Measurements from ENCODE around the gene MEPE.

The MEPE gene

DNA sequence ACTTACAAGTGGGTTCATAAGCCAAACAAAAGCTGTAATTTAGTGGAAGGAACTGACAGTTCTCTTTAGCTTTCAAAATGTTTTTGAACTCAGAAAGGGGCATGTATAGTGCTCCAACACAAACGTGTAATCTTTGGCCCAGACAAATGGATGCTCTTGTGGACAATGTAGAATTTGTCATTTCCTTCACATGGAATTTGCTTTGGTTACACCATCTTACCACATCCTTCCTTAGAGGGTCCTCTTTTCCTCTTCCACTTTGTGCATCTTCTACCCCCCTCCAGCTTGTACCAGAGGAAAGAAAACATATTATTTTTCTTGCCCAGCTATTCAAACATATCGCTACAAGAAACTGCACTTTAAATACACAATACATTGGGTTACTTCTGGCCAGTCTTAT is 42.4 kb downstream of the MEPE start (continued):
- TF ChIP-seq, protein P1, sequence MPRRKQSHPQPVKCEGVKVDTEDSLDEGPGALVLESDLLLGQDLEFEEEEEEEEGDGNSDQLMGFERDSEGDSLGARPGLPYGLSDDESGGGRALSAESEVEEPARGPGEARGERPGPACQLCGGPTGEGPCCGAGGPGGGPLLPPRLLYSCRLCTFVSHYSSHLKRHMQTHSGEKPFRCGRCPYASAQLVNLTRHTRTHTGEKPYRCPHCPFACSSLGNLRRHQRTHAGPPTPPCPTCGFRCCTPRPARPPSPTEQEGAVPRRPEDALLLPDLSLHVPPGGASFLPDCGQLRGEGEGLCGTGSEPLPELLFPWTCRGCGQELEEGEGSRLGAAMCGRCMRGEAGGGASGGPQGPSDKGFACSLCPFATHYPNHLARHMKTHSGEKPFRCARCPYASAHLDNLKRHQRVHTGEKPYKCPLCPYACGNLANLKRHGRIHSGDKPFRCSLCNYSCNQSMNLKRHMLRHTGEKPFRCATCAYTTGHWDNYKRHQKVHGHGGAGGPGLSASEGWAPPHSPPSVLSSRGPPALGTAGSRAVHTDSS (tag by site-specific recombination; IDR thresholded peaks at IDR 0.05), result no peak
- no peak for TF ChIP-seq ZNF140 (tag by site-specific recombination; IDR thresholded peaks at IDR 0.05)
- no peak for TF ChIP-seq HOXA7 (CRISPR knock-in tag; IDR thresholded peaks at IDR 0.05; ENCODE audit: borderline replicate concordance)
- TF ChIP-seq ZNF600 (tag by site-specific recombination; IDR thresholded peaks at IDR 0.05), result no peak
- no peak for TF ChIP-seq ZNF830 (tag by site-specific recombination; IDR thresholded peaks at IDR 0.05; ENCODE audit: low read depth)
- TF ChIP-seq ZFP37 (tag by site-specific recombination; IDR thresholded peaks at IDR 0.05), result no peak

DNA sequence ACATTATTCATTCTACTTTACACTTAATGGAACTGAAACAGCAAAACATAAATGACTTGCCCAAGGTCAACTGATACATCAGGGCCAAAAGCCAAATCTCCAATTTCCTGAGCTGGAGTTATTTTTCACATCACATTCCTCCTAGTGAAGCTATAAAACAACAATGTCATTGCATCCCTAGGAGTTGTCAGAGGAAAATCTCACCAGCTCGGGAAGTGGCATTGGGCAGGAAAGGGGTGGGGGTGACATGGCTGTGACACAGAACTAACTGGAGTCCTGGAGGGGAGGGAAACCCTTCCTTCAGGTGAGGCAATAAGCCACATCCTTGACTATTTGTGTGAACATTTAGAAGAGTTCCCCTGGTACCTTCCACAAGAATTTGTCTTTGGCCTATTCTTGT is 47.3 kb downstream of the MEPE start:
- Histone ChIP-seq H3K36me3 (ENCODE audit: control insufficient read depth in 2 of 2, insufficient read depth in 1 of 2, low read length in 2 of 2) (no peaks in the 10 kb centered on the region), H3K9me3 (ENCODE audit: control insufficient read depth, insufficient read depth, low read depth, low read length) (no peaks in the 10 kb centered on the region), H3K27ac (ENCODE audit: extremely low read depth, low read depth, low read length) (no peak overlapping the region), H3K4me3 (ENCODE audit: low read depth, low read length) (no peak overlapping the region), H3K4me1 (ENCODE audit: control insufficient read depth, insufficient read depth, low read length) (no peaks in the 10 kb centered on the region)
- ChIA-PET CTCF (no interaction called here), POLR2A (no interaction called here)
- TF ChIP-seq GFI1B (tag by site-specific recombination; IDR thresholded peaks at IDR 0.05) (no peak), MZF1 (tag by site-specific recombination; IDR thresholded peaks at IDR 0.05; ENCODE audit: borderline replicate concordance) (no peak), ZNF221 (tag by site-specific recombination; IDR thresholded peaks at IDR 0.05; ENCODE audit: borderline replicate concordance) (no peak), ZNF791 (tag by site-specific recombination; IDR thresholded peaks at IDR 0.05) (no peak), ZNF302 (tag by site-specific recombination; IDR thresholded peaks at IDR 0.05; ENCODE audit: low read depth) (no peak), ZNF169 (tag by site-specific recombination; IDR thresholded peaks at IDR 0.05) (no peak), ZNF544 (tag by site-specific recombination; IDR thresholded peaks at IDR 0.05) (no peak), ZNF366 (tag by site-specific recombination; conservative IDR thresholded peaks at IDR 0.05) (no peak), SETDB1 (IDR thresholded peaks at IDR 0.05; ENCODE audit: insufficient read length, low read length) (no peak), SALL2 (tag by site-specific recombination; IDR thresholded peaks at IDR 0.05; ENCODE audit: borderline replicate concordance) (no peak), ZNF138 (tag by site-specific recombination; IDR thresholded peaks at IDR 0.05; ENCODE audit: borderline replicate concordance) (no peak), GLIS1 (tag by site-specific recombination; IDR thresholded peaks at IDR 0.05) (no peak)
- TF ChIP-seq, protein P2, sequence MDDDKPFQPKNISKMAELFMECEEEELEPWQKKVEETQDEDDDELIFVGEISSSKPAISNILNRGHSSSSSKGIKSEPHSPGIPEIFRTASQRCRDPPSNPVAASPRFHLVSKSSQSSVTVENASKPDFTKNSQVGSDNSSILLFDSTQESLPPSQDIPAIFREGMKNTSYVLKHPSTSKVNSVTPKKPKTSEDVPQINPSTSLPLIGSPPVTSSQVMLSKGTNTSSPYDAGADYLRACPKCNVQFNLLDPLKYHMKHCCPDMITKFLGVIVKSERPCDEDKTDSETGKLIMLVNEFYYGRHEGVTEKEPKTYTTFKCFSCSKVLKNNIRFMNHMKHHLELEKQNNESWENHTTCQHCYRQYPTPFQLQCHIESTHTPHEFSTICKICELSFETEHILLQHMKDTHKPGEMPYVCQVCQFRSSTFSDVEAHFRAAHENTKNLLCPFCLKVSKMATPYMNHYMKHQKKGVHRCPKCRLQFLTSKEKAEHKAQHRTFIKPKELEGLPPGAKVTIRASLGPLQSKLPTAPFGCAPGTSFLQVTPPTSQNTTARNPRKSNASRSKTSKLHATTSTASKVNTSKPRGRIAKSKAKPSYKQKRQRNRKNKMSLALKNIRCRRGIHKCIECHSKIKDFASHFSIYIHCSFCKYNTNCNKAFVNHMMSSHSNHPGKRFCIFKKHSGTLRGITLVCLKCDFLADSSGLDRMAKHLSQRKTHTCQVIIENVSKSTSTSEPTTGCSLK (tag by site-specific recombination; IDR thresholded peaks at IDR 0.05), result no peak
- TF ChIP-seq, protein P3, sequence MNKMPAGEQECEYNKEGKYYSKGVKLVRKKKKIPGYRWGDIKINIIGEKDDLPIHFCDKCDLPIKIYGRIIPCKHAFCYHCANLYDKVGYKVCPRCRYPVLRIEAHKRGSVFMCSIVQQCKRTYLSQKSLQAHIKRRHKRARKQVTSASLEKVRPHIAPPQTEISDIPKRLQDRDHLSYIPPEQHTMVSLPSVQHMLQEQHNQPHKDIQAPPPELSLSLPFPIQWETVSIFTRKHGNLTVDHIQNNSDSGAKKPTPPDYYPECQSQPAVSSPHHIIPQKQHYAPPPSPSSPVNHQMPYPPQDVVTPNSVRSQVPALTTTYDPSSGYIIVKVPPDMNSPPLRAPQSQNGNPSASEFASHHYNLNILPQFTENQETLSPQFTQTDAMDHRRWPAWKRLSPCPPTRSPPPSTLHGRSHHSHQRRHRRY (tag by site-specific recombination; IDR thresholded peaks at IDR 0.05), result no peak
- TF ChIP-seq, protein P4, sequence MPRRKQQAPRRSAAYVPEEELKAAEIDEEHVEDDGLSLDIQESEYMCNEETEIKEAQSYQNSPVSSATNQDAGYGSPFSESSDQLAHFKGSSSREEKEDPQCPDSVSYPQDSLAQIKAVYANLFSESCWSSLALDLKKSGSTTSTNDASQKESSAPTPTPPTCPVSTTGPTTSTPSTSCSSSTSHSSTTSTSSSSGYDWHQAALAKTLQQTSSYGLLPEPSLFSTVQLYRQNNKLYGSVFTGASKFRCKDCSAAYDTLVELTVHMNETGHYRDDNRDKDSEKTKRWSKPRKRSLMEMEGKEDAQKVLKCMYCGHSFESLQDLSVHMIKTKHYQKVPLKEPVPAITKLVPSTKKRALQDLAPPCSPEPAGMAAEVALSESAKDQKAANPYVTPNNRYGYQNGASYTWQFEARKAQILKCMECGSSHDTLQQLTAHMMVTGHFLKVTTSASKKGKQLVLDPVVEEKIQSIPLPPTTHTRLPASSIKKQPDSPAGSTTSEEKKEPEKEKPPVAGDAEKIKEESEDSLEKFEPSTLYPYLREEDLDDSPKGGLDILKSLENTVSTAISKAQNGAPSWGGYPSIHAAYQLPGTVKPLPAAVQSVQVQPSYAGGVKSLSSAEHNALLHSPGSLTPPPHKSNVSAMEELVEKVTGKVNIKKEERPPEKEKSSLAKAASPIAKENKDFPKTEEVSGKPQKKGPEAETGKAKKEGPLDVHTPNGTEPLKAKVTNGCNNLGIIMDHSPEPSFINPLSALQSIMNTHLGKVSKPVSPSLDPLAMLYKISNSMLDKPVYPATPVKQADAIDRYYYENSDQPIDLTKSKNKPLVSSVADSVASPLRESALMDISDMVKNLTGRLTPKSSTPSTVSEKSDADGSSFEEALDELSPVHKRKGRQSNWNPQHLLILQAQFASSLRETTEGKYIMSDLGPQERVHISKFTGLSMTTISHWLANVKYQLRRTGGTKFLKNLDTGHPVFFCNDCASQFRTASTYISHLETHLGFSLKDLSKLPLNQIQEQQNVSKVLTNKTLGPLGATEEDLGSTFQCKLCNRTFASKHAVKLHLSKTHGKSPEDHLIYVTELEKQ (tag by site-specific recombination; IDR thresholded peaks at IDR 0.05; ENCODE audit: borderline replicate concordance), result no peak
- TF ChIP-seq, protein P5, sequence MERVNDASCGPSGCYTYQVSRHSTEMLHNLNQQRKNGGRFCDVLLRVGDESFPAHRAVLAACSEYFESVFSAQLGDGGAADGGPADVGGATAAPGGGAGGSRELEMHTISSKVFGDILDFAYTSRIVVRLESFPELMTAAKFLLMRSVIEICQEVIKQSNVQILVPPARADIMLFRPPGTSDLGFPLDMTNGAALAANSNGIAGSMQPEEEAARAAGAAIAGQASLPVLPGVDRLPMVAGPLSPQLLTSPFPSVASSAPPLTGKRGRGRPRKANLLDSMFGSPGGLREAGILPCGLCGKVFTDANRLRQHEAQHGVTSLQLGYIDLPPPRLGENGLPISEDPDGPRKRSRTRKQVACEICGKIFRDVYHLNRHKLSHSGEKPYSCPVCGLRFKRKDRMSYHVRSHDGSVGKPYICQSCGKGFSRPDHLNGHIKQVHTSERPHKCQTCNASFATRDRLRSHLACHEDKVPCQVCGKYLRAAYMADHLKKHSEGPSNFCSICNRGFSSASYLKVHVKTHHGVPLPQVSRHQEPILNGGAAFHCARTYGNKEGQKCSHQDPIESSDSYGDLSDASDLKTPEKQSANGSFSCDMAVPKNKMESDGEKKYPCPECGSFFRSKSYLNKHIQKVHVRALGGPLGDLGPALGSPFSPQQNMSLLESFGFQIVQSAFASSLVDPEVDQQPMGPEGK (tag by site-specific recombination; IDR thresholded peaks at IDR 0.05), result no peak
- TF ChIP-seq, protein P6, sequence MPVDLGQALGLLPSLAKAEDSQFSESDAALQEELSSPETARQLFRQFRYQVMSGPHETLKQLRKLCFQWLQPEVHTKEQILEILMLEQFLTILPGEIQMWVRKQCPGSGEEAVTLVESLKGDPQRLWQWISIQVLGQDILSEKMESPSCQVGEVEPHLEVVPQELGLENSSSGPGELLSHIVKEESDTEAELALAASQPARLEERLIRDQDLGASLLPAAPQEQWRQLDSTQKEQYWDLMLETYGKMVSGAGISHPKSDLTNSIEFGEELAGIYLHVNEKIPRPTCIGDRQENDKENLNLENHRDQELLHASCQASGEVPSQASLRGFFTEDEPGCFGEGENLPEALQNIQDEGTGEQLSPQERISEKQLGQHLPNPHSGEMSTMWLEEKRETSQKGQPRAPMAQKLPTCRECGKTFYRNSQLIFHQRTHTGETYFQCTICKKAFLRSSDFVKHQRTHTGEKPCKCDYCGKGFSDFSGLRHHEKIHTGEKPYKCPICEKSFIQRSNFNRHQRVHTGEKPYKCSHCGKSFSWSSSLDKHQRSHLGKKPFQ (tag by site-specific recombination; IDR thresholded peaks at IDR 0.05), result no peak
- TF ChIP-seq, protein P7, sequence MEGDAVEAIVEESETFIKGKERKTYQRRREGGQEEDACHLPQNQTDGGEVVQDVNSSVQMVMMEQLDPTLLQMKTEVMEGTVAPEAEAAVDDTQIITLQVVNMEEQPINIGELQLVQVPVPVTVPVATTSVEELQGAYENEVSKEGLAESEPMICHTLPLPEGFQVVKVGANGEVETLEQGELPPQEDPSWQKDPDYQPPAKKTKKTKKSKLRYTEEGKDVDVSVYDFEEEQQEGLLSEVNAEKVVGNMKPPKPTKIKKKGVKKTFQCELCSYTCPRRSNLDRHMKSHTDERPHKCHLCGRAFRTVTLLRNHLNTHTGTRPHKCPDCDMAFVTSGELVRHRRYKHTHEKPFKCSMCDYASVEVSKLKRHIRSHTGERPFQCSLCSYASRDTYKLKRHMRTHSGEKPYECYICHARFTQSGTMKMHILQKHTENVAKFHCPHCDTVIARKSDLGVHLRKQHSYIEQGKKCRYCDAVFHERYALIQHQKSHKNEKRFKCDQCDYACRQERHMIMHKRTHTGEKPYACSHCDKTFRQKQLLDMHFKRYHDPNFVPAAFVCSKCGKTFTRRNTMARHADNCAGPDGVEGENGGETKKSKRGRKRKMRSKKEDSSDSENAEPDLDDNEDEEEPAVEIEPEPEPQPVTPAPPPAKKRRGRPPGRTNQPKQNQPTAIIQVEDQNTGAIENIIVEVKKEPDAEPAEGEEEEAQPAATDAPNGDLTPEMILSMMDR (tag by site-specific recombination; IDR thresholded peaks at IDR 0.05), result no peak

Data from HEK293 (cell line).